ENCODE measurements around the gene COA8.
"Not testable (repeated sequence)": the region's sequence is repeated elsewhere in the genome, so short reads cannot be mapped to it uniquely, and the experiment has no call there.

COA8 gene

GRCh38 chr14:103574104-103574503 lies 11.3 kb downstream of the COA8 start:
- DNase-seq = no peak

- no peak for DNase-seq
These were observed 12.0 kb downstream of the COA8 start for GRCh38 chr14:103574707-103575285.

- peak in 11 of 14 donors; percentile 20 to 78 (median 49) for DNase-seq
These were observed 13.7 kb downstream of the COA8 start for GRCh38 chr14:103576371-103577024.

- no peak for DNase-seq
These were observed 15.8 kb downstream of the COA8 start for GRCh38 chr14:103578401-103579075.

- no peak for DNase-seq
These were observed 18.4 kb downstream of the COA8 start for GRCh38 chr14:103581206-103581605.

GRCh38 chr14:103581954-103582703 lies 19.4 kb downstream of the COA8 start:
- DNase-seq = no peak

- DNase-seq = no peak
These were observed 21.7 kb downstream of the COA8 start for GRCh38 chr14:103584326-103584915.

- no peak for DNase-seq
These were observed 30.8 kb downstream of the COA8 start for GRCh38 chr14:103593577-103593976.

- DNase-seq = peak in 11 of 14 donors; percentile 14 to 73 (median 49)
These were observed 31.5 kb downstream of the COA8 start for GRCh38 chr14:103594265-103594664.

- DNase-seq = no peak
These were observed 35.0 kb downstream of the COA8 start for GRCh38 chr14:103597623-103598377.

- DNase-seq = no peak
These were observed 37.7 kb downstream of the COA8 start for GRCh38 chr14:103600503-103600902.

- DNase-seq = no peak
These were observed 41.9 kb downstream of the COA8 start for GRCh38 chr14:103604620-103605019.

- DNase-seq = peak in 12 of 14 donors; percentile 15 to 83 (median 61)
These were observed 44.4 kb downstream of the COA8 start for GRCh38 chr14:103606963-103607668.

GRCh38 chr14:103607822-103608221 lies 45.1 kb downstream of the COA8 start:
- no peak for DNase-seq

- DNase-seq = not testable (repeated sequence)
These were observed 46.3 kb downstream of the COA8 start for GRCh38 chr14:103609081-103609480.

- DNase-seq = no peak
These were observed 48.5 kb downstream of the COA8 start for GRCh38 chr14:103611215-103611614.

- no peak for DNase-seq
These were observed 50.8 kb downstream of the COA8 start for GRCh38 chr14:103613517-103613916.

- no peak for DNase-seq
These were observed 54.0 kb downstream of the COA8 start for GRCh38 chr14:103616635-103617300.

- no peak for DNase-seq
These were observed 56.3 kb downstream of the COA8 start for GRCh38 chr14:103619057-103619456.

GRCh38 chr14:103621860-103622259 lies 59.1 kb downstream of the COA8 start:
- no peak for DNase-seq

- no peak for DNase-seq
These were observed 60.5 kb downstream of the COA8 start for GRCh38 chr14:103623308-103623707.
